Keratinocyte (primary cell): Measurements from ENCODE around the gene RNASE13. TPM values are rescaled to one million over a fixed set of nuclear protein-coding genes. Genes with fewer than 3 reads are reported as not detected.

Source experiments
- DNase-seq: peaks from one replicate; pipeline ENCODE4 v3.0.0-alpha.2; 2011; ENCODE audit warnings: low read depth, missing footprints, low spot score
- FAIRE-seq: peaks from 2 replicates; lab custom pipeline; 2011; peaks lifted over from hg19 to GRCh38; lab: Jason Lieb, UNC
- H2AFZ ChIP-seq: 2 replicates; pipeline ENCODE4 v1.6.0; 2012; ENCODE audit warnings: low read length, control low read depth, inconsistent platforms; ENCODE audit not compliant: control insufficient read depth
- H3K27ac ChIP-seq: 2 replicates; pipeline ENCODE4 v1.5.1; 2011; ENCODE audit warnings: low read length; ENCODE audit not compliant: control insufficient read depth, insufficient read depth
- H3K27me3 ChIP-seq: 3 replicates; pipeline ENCODE4 v1.6.0; 2011; ENCODE audit warnings: low read length; ENCODE audit not compliant: control insufficient read depth, insufficient read depth; ENCODE audit errors: extremely low read depth
- H3K36me3 ChIP-seq, 2 experiments: 2 replicates in 1 of 2; 3 replicates in 1 of 2; pipeline ENCODE4 v1.5.1; 2011; ENCODE audit warnings: low read length in 2 of 2, mild to moderate bottlenecking in 1 of 2; ENCODE audit not compliant: control insufficient read depth in 2 of 2, insufficient read depth in 2 of 2; ENCODE audit errors: extremely low read depth in 1 of 2
- H3K4me1 ChIP-seq: 3 replicates; pipeline ENCODE4 v1.5.1; 2011; ENCODE audit warnings: low read length; ENCODE audit not compliant: control insufficient read depth, insufficient read depth; ENCODE audit errors: extremely low read depth
- H3K4me2 ChIP-seq: 3 replicates; pipeline ENCODE4 v1.6.0; 2011; ENCODE audit warnings: low read depth, low read length; ENCODE audit not compliant: control insufficient read depth, insufficient read depth; ENCODE audit errors: extremely low read depth
- H3K4me3 ChIP-seq, 3 experiments: fragments of 200-600 bp in 1 of 3; sonication (generic) in 1 of 3; 2 replicates in 2 of 3; 3 replicates in 1 of 3; pipeline ENCODE4 v1.5.1; 2011 to 2016; ENCODE audit warnings: low read length in 3 of 3, mild to moderate bottlenecking in 3 of 3, control low read depth in 2 of 3, inconsistent platforms in 1 of 3, low read depth in 1 of 3, mixed read lengths in 1 of 3, mixed run types in 1 of 3, moderate library complexity in 1 of 3; ENCODE audit not compliant: control insufficient read depth in 2 of 3, insufficient read depth in 2 of 3; ENCODE audit errors: extremely low read depth in 1 of 3
- H3K79me2 ChIP-seq: 2 replicates; pipeline ENCODE4 v1.6.0; 2012; ENCODE audit warnings: low read length; ENCODE audit not compliant: control insufficient read depth, insufficient read depth
- H3K9ac ChIP-seq: 3 replicates; pipeline ENCODE4 v1.6.0; 2011; ENCODE audit warnings: low read length; ENCODE audit not compliant: control insufficient read depth, insufficient read depth; ENCODE audit errors: extremely low read depth
- H3K9me1 ChIP-seq: 3 replicates; pipeline ENCODE4 v1.6.0; 2011; ENCODE audit warnings: low read length; ENCODE audit not compliant: control insufficient read depth, insufficient read depth; ENCODE audit errors: extremely low read depth
- H3K9me3 ChIP-seq: 2 replicates; pipeline ENCODE4 v1.5.1; 2012; ENCODE audit warnings: low read depth, low read length; ENCODE audit not compliant: control insufficient read depth
- H4K20me1 ChIP-seq: 3 replicates; pipeline ENCODE4 v1.6.0; 2011; ENCODE audit warnings: low read length; ENCODE audit not compliant: control insufficient read depth, insufficient read depth; ENCODE audit errors: extremely low read depth
- EZH2 ChIP-seq: IDR thresholded peaks from one replicate; pipeline ENCODE4 v1.6.1; 2012; ENCODE audit warnings: inconsistent platforms, mild to moderate bottlenecking, low read length, moderate library complexity
- dilution Hi-C: fragments of 300-500 bp; cut with MboI; formaldehyde crosslinking; loops from one replicate; pipeline ENCODE4 v1.7.0; 2020; ENCODE audit warnings: low sequenced_read_pairs; ENCODE audit not compliant: extremely low pct_ligation_motif_present
- polyA plus RNA-seq, 5 experiments: library from polyadenylated mRNA; depleted of rRNA in 3 of 5; stranded (reverse) in 3 of 5; stranded (forward) in 1 of 5; unstranded in 1 of 5; fragments of >200 nt; gene quantifications; 1 replicate in 1 of 5; 2 replicates in 3 of 5; 3 replicates in 1 of 5; pipeline versions ENCODE4 v1.2.1 to v1.2.3, GENCODE V29; 2011 to 2012; ENCODE audit warnings: missing spikeins in 2 of 5, low read depth in 1 of 5, low replicate concordance in 1 of 5
- TF ChIP-seq, protein P1 (sequence below), 3 experiments: IDR thresholded peaks in 1 of 3; conservative IDR thresholded peaks in 1 of 3; optimal IDR thresholded peaks in 1 of 3; 2 replicates in 2 of 3; 3 replicates in 1 of 3; pipeline versions ENCODE3 to v1.5.1; 2011; ENCODE audit warnings: low read length in 3 of 3, mild to moderate bottlenecking in 3 of 3, moderate library complexity in 2 of 3, control low read depth in 1 of 3, inconsistent platforms in 1 of 3; ENCODE audit not compliant: insufficient read depth in 2 of 3; ENCODE audit errors: extremely low read depth in 1 of 3

Gene RNASE13
- polyA plus RNA-seq, 1 donor (not counting 4 experiments of a cell fraction or from before 2014, with no cell fraction given) = not detected

DNA sequence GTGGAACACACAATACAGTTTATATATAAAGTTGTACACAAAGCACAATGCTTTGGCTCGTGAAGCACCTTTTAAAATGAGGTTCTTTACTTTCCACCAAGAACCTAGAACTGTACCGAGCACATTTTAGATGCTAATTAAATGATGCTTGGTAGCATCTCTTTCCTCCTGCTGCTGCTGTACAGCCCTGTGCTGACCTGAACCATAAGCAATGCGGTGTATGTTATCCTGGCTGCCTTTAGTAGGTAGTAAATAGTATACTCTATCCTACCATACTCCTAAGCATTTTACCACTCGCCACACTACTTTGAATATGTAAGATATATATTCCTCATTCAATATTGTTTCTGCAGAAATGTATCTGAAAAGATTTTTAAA, 20.1 kb upstream of the RNASE13 start:
- no peaks in the 10 kb centered on the region for H4K20me1 ChIP-seq
- H3K27me3 ChIP-seq = no peaks in the 10 kb centered on the region
- no peak overlapping the region for H3K4me3 ChIP-seq
- FAIRE-seq = no peak
- no peak overlapping the region for H3K4me2 ChIP-seq
- H3K79me2 ChIP-seq = no peaks in the 10 kb centered on the region
- dilution Hi-C loops = no loop called here
- H3K4me1 ChIP-seq = no peaks in the 10 kb centered on the region
- H3K9ac ChIP-seq = no peak overlapping the region
- no peaks in the 10 kb centered on the region for H3K9me1 ChIP-seq
- H3K9me3 ChIP-seq = no peaks in the 10 kb centered on the region
- H2AFZ ChIP-seq = no peak overlapping the region
- TF ChIP-seq, protein P1, sequence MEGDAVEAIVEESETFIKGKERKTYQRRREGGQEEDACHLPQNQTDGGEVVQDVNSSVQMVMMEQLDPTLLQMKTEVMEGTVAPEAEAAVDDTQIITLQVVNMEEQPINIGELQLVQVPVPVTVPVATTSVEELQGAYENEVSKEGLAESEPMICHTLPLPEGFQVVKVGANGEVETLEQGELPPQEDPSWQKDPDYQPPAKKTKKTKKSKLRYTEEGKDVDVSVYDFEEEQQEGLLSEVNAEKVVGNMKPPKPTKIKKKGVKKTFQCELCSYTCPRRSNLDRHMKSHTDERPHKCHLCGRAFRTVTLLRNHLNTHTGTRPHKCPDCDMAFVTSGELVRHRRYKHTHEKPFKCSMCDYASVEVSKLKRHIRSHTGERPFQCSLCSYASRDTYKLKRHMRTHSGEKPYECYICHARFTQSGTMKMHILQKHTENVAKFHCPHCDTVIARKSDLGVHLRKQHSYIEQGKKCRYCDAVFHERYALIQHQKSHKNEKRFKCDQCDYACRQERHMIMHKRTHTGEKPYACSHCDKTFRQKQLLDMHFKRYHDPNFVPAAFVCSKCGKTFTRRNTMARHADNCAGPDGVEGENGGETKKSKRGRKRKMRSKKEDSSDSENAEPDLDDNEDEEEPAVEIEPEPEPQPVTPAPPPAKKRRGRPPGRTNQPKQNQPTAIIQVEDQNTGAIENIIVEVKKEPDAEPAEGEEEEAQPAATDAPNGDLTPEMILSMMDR (optimal IDR thresholded peaks at IDR 0.05 in 1 of 3, IDR thresholded peaks at IDR 0.05 in 1 of 3, conservative IDR thresholded peaks at IDR 0.05 in 1 of 3; ENCODE audit: extremely low read depth in 1 of 3, insufficient read depth in 2 of 3, low read length in 3 of 3) = no peak
- TF ChIP-seq EZH2 = no peak
- H3K36me3 ChIP-seq = no peaks in the 10 kb centered on the region
- no peak overlapping the region for H3K27ac ChIP-seq
- DNase-seq = no peak

DNA sequence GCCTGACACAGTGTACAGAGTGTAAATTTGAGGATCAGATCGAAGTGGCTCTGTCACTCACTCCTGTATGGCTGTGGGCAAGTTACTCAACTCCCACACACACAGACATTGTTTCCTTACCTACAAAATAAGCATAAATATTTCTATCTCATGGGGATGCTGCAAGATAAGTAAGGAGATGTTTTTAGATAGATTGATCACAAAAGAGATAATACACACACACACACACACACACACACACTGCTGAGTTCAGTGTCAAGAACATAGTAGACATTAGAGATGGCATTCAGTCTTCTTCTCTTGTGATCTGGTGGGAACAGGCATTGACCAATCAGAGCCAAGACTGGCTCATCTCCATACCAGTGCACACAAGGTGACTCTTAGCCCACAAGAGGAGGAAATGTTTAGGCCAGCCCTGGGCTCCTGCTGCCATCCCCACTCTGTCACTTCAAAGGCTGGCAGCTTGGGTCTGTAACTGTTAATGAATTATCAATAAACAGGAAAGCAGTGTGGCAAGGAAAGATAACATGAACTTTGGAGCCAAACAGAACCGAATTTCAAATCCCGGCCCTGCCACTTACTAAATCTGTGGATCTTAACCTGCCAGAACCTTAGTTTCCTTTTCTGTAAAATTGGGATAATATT, 19.6 kb upstream of the RNASE13 start:
- no peaks in the 10 kb centered on the region for H3K9me1 ChIP-seq
- H3K27me3 ChIP-seq = no peaks in the 10 kb centered on the region
- no peak overlapping the region for H3K4me2 ChIP-seq
- no peaks in the 10 kb centered on the region for H3K79me2 ChIP-seq
- dilution Hi-C loops = no loop called here
- no peak for FAIRE-seq
- no peaks in the 10 kb centered on the region for H3K36me3 ChIP-seq
- no peak for TF ChIP-seq EZH2
- TF ChIP-seq, protein P1 (optimal IDR thresholded peaks at IDR 0.05 in 1 of 3, IDR thresholded peaks at IDR 0.05 in 1 of 3, conservative IDR thresholded peaks at IDR 0.05 in 1 of 3; ENCODE audit: extremely low read depth in 1 of 3, insufficient read depth in 2 of 3, low read length in 3 of 3) = no peak
- no peaks in the 10 kb centered on the region for H3K4me1 ChIP-seq
- H2AFZ ChIP-seq = no peak overlapping the region
- H3K4me3 ChIP-seq = no peak overlapping the region
- no peak overlapping the region for H3K27ac ChIP-seq
- no peaks in the 10 kb centered on the region for H4K20me1 ChIP-seq
- no peak overlapping the region for H3K9ac ChIP-seq
- DNase-seq = no peak
- no peaks in the 10 kb centered on the region for H3K9me3 ChIP-seq
